NCI-H69 (cell line): ENCODE measurements around the gene CYP26B1.
"Not testable (repeated sequence)": the region's sequence is repeated elsewhere in the genome, so short reads cannot be mapped to it uniquely, and the experiment has no call there.

ENCODE experiments used
- DNase-seq: peaks from one replicate; lab custom pipeline; 2025; lab: John Stamatoyannopoulos, UW

CYP26B1 gene

GRCh38 chr2:72109291-72109690 lies 38.4 kb downstream of the CYP26B1 start:
- no peak for DNase-seq

- no peak for DNase-seq
These were observed 39.5 kb downstream of the CYP26B1 start for GRCh38 chr2:72108121-72108520.

- no peak for DNase-seq
These were observed 40.7 kb downstream of the CYP26B1 start for GRCh38 chr2:72106978-72107377.

- DNase-seq = no peak
These were observed 42.7 kb downstream of the CYP26B1 start for GRCh38 chr2:72104821-72105588.

GRCh38 chr2:72103690-72104089 lies 44.0 kb downstream of the CYP26B1 start:
- DNase-seq = no peak

DNA sequence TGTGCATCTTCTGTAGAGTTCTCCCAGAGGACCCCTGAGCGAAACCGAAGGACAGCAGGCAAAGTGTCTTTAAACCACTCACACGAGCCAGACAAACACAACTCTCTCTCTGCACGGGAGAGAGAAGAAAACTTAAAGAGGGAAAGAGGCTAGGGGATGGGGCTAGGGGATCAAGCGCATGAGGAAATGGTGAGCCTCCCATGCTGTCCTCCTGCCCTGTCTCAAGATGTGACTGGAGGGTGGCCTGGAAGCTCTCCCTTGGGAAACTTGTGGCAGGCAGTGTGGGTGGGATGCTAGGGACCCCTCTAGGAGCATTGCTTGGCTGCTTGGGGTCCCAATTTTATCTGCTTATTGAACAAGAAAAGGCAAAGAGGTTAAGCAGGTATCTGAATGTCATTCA lies 44.5 kb downstream of the CYP26B1 start:
- no peak for DNase-seq

DNA sequence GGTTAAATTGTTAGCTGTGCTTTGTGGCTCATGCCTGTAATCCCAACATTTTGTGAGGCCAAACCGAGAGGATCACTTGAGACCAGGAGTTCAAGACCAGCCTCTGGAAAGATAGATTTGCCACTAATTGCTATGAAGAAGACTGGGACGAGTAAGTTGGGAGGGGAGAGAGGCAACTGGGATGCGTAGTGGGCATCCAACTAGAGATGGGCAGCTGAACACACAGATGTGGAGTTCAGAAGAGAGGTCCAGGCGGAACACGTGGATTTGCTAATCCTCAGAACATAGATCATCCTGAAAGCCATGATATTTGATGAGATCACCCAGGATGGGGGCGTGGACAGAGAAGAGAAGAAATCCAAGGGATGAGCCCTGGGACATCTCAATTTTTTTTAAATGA lies 48.7 kb downstream of the CYP26B1 start:
- DNase-seq = no peak

GRCh38 chr2:72097276-72097675 lies 50.4 kb downstream of the CYP26B1 start:
- no peak for DNase-seq

GRCh38 chr2:72096181-72096580 lies 51.5 kb downstream of the CYP26B1 start:
- DNase-seq = no peak

- DNase-seq = no peak
These were observed 52.3 kb downstream of the CYP26B1 start for GRCh38 chr2:72095364-72095763.

DNA sequence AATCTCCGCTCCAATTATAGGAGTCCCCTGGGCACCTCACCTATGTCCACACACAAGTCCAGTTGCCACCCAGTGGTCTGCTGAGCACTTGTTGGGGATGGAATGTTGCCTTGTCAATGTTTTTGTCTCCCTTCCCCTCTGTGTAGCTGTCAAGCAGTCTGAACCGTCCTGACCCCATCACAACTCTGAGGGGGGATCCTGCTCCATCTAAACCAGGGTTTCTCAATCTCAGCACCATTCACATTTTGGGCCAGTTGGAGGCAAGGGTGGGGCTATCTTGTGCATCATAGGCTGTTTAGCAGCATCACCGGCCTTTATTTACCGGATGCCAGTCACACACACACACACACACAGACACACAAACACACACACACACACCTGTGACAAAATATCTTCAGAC lies 53.0 kb downstream of the CYP26B1 start:
- no peak for DNase-seq

DNA sequence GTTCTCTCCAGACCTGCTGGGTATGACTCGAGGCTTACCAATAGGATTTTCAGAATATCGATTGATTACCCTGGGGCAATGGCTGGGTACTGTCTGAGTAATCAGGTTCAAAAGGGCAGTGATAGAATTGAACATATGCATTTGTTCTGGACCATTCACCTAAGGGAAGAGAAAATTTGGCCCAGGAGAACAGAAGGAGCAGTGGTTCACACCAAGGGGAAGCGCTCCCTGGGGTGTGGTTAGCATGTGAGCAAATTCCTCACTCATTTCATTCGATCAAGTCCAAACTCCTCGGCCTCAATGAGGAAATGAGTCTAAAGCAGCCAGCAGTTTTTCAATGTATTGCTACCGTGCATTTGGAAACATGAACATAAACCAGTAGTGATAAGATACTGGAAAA lies 55.6 kb downstream of the CYP26B1 start:
- DNase-seq = no peak

- no peak for DNase-seq
These were observed 56.7 kb downstream of the CYP26B1 start for GRCh38 chr2:72090781-72091482.

GRCh38 chr2:72090271-72090720 lies 57.4 kb downstream of the CYP26B1 start:
- DNase-seq = no peak

DNA sequence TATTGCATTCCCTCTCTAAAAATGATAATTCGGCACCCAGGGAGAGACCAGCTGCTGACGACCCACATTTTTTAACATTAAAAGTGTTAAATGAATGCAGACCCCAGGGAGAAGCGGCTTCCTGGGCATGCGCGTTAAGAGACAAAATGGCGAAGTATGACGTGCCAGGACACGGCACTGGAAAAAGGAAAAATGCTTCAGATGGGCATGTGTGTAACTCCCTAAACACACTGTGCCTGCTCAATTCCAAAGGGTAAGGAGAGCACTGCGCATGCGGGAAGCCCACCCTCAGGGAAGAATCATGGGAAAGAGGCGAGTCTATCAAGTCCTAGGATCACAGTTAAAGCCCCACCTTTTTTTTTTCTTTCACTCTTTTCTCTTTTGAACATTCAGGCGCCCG lies 58.1 kb downstream of the CYP26B1 start:
- DNase-seq = no peak

DNA sequence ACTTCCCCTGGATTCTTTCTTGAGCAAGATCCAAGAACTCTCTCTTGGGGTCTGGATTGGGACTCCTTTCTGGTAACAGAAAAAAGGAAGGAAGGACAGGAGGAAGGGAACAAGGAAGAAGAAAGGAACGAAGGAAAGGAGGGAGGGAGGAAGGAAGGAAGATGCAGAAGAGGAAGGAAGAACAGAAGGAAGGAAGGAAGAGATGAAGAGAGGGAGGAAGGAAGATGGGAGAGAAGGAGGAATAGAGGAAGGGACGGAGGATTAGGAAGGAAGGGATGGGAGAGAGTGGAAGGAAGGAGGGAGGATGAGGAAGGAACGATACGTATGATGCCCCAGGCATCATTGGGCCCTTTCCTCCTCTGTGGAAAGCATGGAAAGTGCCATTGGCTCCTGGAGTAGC lies 58.6 kb downstream of the CYP26B1 start:
- DNase-seq = no peak

- not testable (repeated sequence) for DNase-seq
These were observed 60.6 kb downstream of the CYP26B1 start for GRCh38 chr2:72086871-72087633.

GRCh38 chr2:72085513-72085912 lies 62.1 kb downstream of the CYP26B1 start:
- DNase-seq = no peak

- DNase-seq = no peak
These were observed 62.6 kb downstream of the CYP26B1 start for GRCh38 chr2:72085036-72085435.

- no peak for DNase-seq
These were observed 63.1 kb downstream of the CYP26B1 start for GRCh38 chr2:72084584-72084976.

- no peak for DNase-seq
These were observed 63.7 kb downstream of the CYP26B1 start for GRCh38 chr2:72083751-72084583.

DNA sequence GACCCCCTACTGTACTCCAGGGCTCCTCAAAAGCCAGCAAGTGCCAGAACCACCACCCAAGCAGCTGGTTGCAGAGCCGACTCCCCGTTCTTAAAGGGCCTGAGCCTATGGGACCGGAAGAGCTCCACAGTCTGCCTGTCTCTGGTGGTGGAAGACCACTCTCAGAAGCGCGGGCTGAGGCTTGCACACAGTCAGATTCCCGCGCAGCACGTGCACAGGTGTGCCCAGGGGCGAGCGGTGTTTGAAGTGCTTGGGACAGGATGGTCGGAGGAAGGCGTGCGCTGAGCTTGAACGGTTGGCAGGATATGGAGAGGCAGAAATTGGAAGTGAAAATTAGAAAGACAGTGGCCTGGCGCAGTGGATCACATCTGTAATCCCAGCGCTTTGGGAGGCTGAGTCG lies 64.8 kb downstream of the CYP26B1 start:
- no peak for DNase-seq
